ENCODE measurements around the gene PIGR.

The PIGR gene

DNA sequence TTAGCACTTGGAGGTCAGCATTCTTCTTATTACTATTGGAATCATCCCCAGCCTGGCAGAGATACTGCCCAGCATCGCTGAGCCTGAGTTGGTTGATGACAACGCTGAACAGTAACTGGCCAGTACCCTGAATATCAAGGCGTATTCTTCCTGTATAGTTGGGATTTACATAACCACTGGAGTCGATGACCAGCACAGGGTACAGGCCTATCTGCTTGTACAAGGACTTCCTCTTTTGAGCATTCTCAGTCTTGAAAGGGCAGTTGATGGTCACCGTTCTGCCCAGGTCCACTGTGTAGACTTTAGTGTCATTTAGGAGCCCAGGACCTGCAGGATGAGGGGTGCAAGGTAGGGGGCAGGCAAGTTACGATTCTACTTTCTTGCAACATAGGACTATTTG, 8.8 kb downstream of the PIGR start:
- Histone ChIP-seq H3K56ac (ENCODE audit: low read length) (no peak overlapping the region), H2BK5ac (ENCODE audit: low read length) (no peak overlapping the region), H3K27me3 (ENCODE audit: insufficient read depth, low read length, poor library complexity) (no peaks in the 10 kb centered on the region), H3K79me2 (ENCODE audit: control insufficient read depth, insufficient read depth, low read length) (no peaks in the 10 kb centered on the region), H3K27ac (ENCODE audit: low read depth, low read length) (no peak overlapping the region), H3K23ac (ENCODE audit: low read length) (no peak overlapping the region), H3K4me2 (ENCODE audit: low read length) (no peak overlapping the region), H3K79me1 (ENCODE audit: low read length) (no peaks in the 10 kb centered on the region), H2BK15ac (replicated peaks; ENCODE audit: low read depth) (no peak overlapping the region), H3K4me3 (ENCODE audit: low read length) (no peak overlapping the region), H3K36me3 (ENCODE audit: control insufficient read depth, insufficient read depth, low read length) (no peaks in the 10 kb centered on the region), H3K9ac (ENCODE audit: low read length) (no peak overlapping the region), H4K5ac (ENCODE audit: low read length) (no peak overlapping the region), H4K8ac (ENCODE audit: low read depth, low read length) (no peak overlapping the region), H3K18ac (ENCODE audit: low read length) (no peak overlapping the region), H2BK120ac (ENCODE audit: low read depth, low read length) (no peak overlapping the region), H3K4ac (ENCODE audit: low read depth, low read length) (no peak overlapping the region), H3K4me1 (ENCODE audit: control insufficient read depth, low read depth, low read length) (no peaks in the 10 kb centered on the region), H2AK5ac (ENCODE audit: low read length) (no peak overlapping the region)
- WGBS (ENCODE audit: extremely low coverage, insufficient coverage, low lambda C conversion rate): no CpG with 5 or more reads among the region's 6 CpGs
- no peak for DNase-seq

DNA sequence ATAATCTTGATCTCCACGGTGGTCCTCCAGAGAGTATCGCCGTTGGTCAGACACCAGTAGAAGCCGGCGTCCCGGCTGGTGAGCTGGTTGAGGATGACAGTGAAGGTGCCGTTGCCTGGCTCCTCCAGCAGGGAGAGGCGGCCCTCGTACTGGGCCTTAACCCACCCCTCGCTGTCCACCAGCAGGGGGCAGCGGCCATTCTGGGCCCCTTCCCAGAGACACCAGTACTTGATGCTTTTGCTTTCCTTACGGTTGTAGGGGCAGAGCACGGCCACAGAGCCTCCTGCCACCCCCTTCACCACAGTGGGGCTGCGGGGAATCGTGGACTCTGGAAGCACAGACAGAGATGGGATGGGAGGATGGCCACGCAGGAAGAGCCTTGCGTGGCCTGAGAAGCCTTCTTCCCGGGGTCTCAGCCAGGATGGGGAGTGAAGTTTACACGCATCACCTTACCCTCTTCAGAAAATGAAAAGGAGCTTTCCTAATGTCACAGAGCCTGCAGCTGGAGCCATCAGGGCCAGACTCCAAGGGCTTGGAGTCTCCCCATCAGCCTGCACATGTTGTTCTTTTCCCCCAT, 10.7 kb downstream of the PIGR start:
- Histone ChIP-seq H3K79me1 (ENCODE audit: low read length) (no peaks in the 10 kb centered on the region), H2AK5ac (ENCODE audit: low read length) (no peak overlapping the region)

DNA sequence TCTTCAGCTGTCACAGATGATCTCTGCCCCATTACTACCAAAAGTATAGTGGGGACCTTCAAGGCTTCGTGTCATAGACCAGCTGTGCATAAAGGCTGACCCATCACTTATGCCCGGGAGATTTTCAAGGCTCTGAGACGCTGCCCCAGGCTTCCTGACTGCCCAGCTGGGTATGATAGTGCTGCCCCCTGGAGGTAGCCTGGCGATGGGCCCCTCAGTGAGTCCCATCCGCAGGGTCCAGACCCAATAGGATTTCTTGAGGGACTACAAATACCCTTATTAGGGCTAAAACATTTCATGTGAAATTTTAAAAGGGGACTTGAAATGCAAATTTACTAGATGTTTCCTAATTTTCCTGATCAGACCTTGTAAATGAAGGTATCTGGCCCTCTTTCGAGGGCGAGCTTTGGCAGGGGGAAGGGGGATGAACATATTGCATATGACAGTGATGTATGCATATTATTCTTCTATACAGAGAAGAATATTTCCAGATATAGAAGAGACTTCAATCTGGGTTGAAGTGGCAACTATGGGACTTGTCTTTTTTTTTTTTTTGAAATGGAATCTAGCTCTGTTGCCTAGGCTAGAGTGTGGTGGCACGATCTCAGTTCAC, 12.8 kb downstream of the PIGR start:
- Histone ChIP-seq H4K5ac (ENCODE audit: low read length) (no peak overlapping the region), H3K56ac (ENCODE audit: low read length) (no peak overlapping the region), H3K4me2 (ENCODE audit: low read length) (no peak overlapping the region), H3K79me1 (ENCODE audit: low read length) (no peaks in the 10 kb centered on the region), H3K27me3 (ENCODE audit: insufficient read depth, low read length, poor library complexity) (no peaks in the 10 kb centered on the region), H3K18ac (ENCODE audit: low read length) (no peak overlapping the region), H3K9ac (ENCODE audit: low read length) (no peak overlapping the region), H2BK5ac (ENCODE audit: low read length) (no peak overlapping the region), H3K4me3 (ENCODE audit: low read length) (no peak overlapping the region), H3K4ac (ENCODE audit: low read depth, low read length) (no peak overlapping the region), H3K23ac (ENCODE audit: low read length) (no peak overlapping the region), H3K27ac (ENCODE audit: low read depth, low read length) (no peak overlapping the region), H2BK15ac (replicated peaks; ENCODE audit: low read depth) (no peak overlapping the region), H3K36me3 (ENCODE audit: control insufficient read depth, insufficient read depth, low read length) (no peaks in the 10 kb centered on the region), H4K8ac (ENCODE audit: low read depth, low read length) (no peak overlapping the region), H3K4me1 (ENCODE audit: control insufficient read depth, low read depth, low read length) (no peaks in the 10 kb centered on the region), H2BK120ac (ENCODE audit: low read depth, low read length) (no peak overlapping the region), H2AK5ac (ENCODE audit: low read length) (no peak overlapping the region), H3K79me2 (ENCODE audit: control insufficient read depth, insufficient read depth, low read length) (no peaks in the 10 kb centered on the region)
- WGBS (ENCODE audit: extremely low coverage, insufficient coverage, low lambda C conversion rate): no CpG with 5 or more reads among the region's 8 CpGs
- peak; percentile 63 for DNase-seq

More for the DNA sequence above, 10.7 kb downstream of the PIGR start:
- no peak overlapping the region for H3K9ac ChIP-seq (ENCODE audit: low read length)
- H3K79me2 ChIP-seq (ENCODE audit: control insufficient read depth, insufficient read depth, low read length): no peaks in the 10 kb centered on the region
- H3K27me3 ChIP-seq (ENCODE audit: insufficient read depth, low read length, poor library complexity): no peaks in the 10 kb centered on the region
- no peak overlapping the region for H3K56ac ChIP-seq (ENCODE audit: low read length)
- DNase-seq: peak; percentile 87
- H4K8ac ChIP-seq (ENCODE audit: low read depth, low read length): no peak overlapping the region
- H3K36me3 ChIP-seq (ENCODE audit: control insufficient read depth, insufficient read depth, low read length): no peaks in the 10 kb centered on the region
- H4K5ac ChIP-seq (ENCODE audit: low read length): no peak overlapping the region
- no peak overlapping the region for H3K4ac ChIP-seq (ENCODE audit: low read depth, low read length)
- no peak overlapping the region for H3K27ac ChIP-seq (ENCODE audit: low read depth, low read length)
- H3K4me1 ChIP-seq (ENCODE audit: control insufficient read depth, low read depth, low read length): no peaks in the 10 kb centered on the region
- no peak overlapping the region for H2BK15ac ChIP-seq (replicated peaks; ENCODE audit: low read depth)
- WGBS (ENCODE audit: extremely low coverage, insufficient coverage, low lambda C conversion rate): no CpG with 5 or more reads among the region's 19 CpGs
- H2BK5ac ChIP-seq (ENCODE audit: low read length): no peak overlapping the region
- H3K4me2 ChIP-seq (ENCODE audit: low read length): no peak overlapping the region
- H3K4me3 ChIP-seq (ENCODE audit: low read length): no peak overlapping the region
- no peak overlapping the region for H3K23ac ChIP-seq (ENCODE audit: low read length)
- H3K18ac ChIP-seq (ENCODE audit: low read length): no peak overlapping the region
- H2BK120ac ChIP-seq (ENCODE audit: low read depth, low read length): no peak overlapping the region

DNA sequence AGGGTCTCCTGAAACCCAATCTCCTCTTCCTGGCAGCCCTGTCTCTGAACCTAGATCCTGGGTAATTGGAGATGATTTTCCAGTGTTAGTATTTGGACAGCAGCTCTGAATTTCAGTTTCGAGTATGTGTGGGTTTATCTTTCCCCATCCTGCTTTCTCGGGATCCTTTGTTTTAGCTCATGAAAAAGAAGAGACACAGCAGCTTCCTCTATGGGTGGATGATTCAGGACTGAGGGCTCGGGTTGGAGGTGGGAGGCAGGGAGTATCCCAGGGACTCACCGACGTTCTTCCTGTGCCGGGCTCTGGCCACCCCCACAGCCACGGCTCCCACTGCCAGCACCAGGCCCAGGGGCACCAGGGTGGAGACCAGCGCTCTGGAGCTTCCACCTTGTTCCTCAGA, 14.1 kb downstream of the PIGR start:
- Histone ChIP-seq H3K4me1 (ENCODE audit: control insufficient read depth, low read depth, low read length) (no peaks in the 10 kb centered on the region), H2BK120ac (ENCODE audit: low read depth, low read length) (no peak overlapping the region), H3K4ac (ENCODE audit: low read depth, low read length) (no peak overlapping the region), H3K27ac (ENCODE audit: low read depth, low read length) (no peak overlapping the region), H2BK5ac (ENCODE audit: low read length) (no peak overlapping the region), H3K18ac (ENCODE audit: low read length) (no peak overlapping the region), H2AK5ac (ENCODE audit: low read length) (no peak overlapping the region), H3K79me1 (ENCODE audit: low read length) (no peaks in the 10 kb centered on the region), H3K27me3 (ENCODE audit: insufficient read depth, low read length, poor library complexity) (no peaks in the 10 kb centered on the region), H3K9ac (ENCODE audit: low read length) (no peak overlapping the region), H3K36me3 (ENCODE audit: control insufficient read depth, insufficient read depth, low read length) (no peaks in the 10 kb centered on the region), H4K5ac (ENCODE audit: low read length) (no peak overlapping the region), H3K4me3 (ENCODE audit: low read length) (no peak overlapping the region), H2BK15ac (replicated peaks; ENCODE audit: low read depth) (no peak overlapping the region), H3K79me2 (ENCODE audit: control insufficient read depth, insufficient read depth, low read length) (no peaks in the 10 kb centered on the region), H3K23ac (ENCODE audit: low read length) (no peak overlapping the region), H3K4me2 (ENCODE audit: low read length) (no peak overlapping the region), H3K56ac (ENCODE audit: low read length) (no peak overlapping the region), H4K8ac (ENCODE audit: low read depth, low read length) (no peak overlapping the region)
- DNase-seq: no peak
- WGBS (ENCODE audit: extremely low coverage, insufficient coverage, low lambda C conversion rate): no CpG with 5 or more reads among the region's 8 CpGs

DNA sequence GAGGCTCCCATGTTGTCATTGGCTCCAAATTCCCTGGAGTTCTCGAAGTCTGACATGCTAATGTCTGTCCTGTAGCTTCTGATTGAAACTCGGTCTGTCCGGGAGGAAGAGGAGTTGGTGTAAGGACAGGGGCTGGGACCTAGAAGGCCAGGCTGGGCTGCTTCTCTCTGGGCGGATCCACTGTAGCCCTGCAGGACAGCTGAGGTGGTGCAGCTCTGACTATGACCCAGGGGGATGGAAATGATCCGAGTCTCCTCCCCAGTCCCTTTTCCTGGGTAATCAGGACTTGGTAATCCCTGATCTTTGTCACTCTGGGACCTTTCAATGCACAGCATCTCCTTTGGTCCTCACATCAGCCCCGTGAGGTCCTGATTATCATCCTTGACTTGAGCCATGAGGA, 14.6 kb downstream of the PIGR start:
- Histone ChIP-seq H3K4ac (ENCODE audit: low read depth, low read length) (no peak overlapping the region), H2BK5ac (ENCODE audit: low read length) (no peak overlapping the region), H3K56ac (ENCODE audit: low read length) (no peak overlapping the region), H4K5ac (ENCODE audit: low read length) (no peak overlapping the region), H3K36me3 (ENCODE audit: control insufficient read depth, insufficient read depth, low read length) (no peaks in the 10 kb centered on the region), H3K9ac (ENCODE audit: low read length) (no peak overlapping the region), H3K4me2 (ENCODE audit: low read length) (no peak overlapping the region), H3K27me3 (ENCODE audit: insufficient read depth, low read length, poor library complexity) (no peaks in the 10 kb centered on the region), H4K8ac (ENCODE audit: low read depth, low read length) (no peak overlapping the region), H3K79me1 (ENCODE audit: low read length) (no peaks in the 10 kb centered on the region), H3K4me3 (ENCODE audit: low read length) (no peak overlapping the region), H3K23ac (ENCODE audit: low read length) (no peak overlapping the region), H3K27ac (ENCODE audit: low read depth, low read length) (no peak overlapping the region), H2AK5ac (ENCODE audit: low read length) (no peak overlapping the region), H2BK120ac (ENCODE audit: low read depth, low read length) (no peak overlapping the region), H3K18ac (ENCODE audit: low read length) (no peak overlapping the region), H2BK15ac (replicated peaks; ENCODE audit: low read depth) (no peak overlapping the region), H3K79me2 (ENCODE audit: control insufficient read depth, insufficient read depth, low read length) (no peaks in the 10 kb centered on the region), H3K4me1 (ENCODE audit: control insufficient read depth, low read depth, low read length) (no peaks in the 10 kb centered on the region)
- DNase-seq: peak; percentile 55
- no CpG with 5 or more reads among the region's 6 CpGs for WGBS (ENCODE audit: extremely low coverage, insufficient coverage, low lambda C conversion rate)
